ENCODE results near the gene MRPL49. TPM values are rescaled to one million over a fixed set of nuclear protein-coding genes. Genes with fewer than 3 reads are reported as not detected.

MRPL49 gene
- total RNA-seq, 1 experiment from 2014 or later, result 84.9 TPM

DNA sequence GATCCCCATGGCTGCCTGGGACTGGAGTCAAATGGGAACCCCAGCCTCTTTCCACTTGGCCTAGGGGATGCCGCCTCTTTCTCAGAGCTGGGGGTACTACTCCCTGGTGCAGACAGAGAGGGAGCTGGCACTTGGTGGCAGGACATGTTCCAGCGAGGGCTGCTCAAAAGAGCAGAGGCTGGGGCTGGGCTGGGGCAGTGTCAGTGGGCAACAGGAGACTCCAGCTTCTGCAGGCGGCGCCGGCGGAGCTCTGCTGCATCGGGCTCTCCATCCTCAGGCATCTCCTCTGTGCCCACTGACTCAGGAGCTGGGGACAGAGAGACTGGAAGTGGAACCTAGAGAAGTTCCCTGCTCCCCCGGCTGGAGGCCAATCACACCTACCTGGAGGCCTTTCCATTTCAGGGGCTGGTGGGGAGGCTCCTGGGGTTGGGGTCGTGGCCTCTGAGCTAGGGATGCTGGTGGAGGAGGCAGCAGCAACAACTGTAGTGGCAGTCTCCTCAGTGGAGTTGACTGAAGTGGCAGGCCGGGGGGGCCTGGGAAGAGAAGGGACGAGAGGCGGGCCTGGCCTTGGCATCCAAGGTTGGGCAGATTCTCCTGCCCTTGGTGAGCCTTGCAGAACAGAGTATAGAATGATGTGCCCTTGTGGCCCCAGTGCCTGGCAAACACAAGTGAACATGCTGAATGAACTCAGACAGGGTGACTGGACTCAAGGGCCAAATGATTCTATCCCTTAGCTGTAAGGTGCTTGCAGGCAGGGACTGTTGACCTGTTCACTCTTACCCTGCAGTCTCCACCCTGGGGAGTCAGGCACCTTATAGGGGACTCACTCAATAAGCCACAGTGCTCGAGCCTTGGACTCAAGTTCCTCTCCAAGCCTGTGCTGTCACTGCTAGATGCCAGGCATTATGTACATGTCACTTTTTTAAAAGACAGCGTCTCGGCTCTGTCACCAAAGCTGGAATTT lies 6.3 kb downstream of the MRPL49 start:
- in situ Hi-C loops (cut with HindIII; ENCODE audit: low pct_unique_long_range_greater_than_20kb, low sequenced_read_pairs), result no loop called here
- DNase-seq (ENCODE audit: low read depth), result no peak

DNA sequence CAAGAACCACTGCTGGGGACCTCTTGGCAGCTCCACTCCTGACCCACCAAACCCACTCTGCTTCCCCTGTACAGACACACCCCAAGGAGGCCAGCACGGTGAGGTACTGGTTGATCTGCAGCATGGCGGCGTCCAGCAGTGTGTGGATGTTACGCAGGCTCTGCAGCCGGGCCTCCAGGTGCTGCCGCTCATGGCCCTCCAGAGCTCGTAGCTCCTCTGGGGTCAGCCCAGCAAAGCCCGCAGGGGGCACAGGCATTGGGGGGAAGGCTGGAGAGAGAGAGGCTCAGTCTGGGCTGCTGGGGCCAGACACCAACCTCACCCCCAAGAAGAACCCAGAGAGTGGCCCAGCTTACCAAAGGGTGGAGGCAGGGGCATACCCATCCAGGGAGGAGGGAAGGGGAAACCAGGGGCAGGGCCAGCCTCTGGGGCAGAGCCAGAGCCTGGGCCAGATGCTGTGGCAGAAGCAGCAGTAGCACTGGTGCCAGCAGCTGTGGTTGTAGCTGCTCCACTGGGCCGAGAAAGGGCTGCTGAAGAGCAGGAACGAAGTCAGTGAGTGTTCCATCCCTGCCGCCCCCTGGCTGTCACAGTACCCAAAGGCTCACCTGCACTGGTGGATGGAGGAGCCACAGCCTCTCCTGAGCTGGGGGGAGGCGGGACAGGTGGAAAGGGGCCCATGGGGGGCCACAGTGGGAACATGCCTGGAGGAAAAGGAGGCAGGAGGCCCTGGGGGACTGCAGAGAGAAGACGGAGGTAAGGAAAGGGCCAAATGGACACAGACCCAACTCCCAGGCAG lies 7.7 kb downstream of the MRPL49 start:
- in situ Hi-C loops (cut with HindIII; ENCODE audit: low pct_unique_long_range_greater_than_20kb, low sequenced_read_pairs), result no loop called here
- no peak for DNase-seq (ENCODE audit: low read depth)

DNA sequence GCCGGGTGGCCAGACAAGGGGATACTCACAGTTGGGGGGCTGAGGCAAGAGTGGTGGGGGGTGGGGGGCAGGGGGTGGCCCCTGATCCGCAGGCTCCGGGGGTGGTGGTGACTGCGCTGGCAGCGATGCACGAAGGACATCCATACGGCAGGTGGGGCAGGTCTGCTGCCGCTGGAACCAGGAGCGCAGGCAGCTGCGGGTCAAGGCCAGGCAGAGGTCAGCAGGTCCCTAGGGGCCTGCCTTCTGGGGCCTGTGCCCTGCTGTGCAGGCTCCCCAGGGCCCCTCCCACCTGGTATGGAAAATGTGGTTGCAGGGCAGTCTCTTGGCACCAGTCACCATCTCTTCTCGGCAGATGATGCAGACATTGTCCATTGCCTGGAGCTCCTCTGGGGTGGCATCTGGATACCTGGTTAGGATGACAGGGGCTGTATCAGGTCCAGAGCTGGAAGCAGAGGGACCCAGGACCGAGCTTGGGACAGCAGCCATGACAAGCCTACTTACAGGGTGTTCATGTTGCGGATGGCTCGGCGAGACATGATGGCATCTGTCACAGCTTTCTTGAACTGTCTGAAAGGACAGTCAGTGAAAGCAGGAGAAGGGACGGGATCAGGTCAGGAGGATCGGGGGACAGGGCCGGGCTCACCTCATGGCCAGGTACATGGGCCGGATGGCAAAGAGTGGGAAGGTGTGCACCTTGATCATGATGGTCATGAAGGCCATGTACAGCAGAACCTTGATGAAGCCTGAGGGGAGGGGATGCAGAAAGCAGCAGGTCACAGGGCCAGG lies 8.7 kb downstream of the MRPL49 start:
- in situ Hi-C loops (cut with HindIII; ENCODE audit: low pct_unique_long_range_greater_than_20kb, low sequenced_read_pairs), result no loop called here
- no peak for DNase-seq (ENCODE audit: low read depth)

DNA sequence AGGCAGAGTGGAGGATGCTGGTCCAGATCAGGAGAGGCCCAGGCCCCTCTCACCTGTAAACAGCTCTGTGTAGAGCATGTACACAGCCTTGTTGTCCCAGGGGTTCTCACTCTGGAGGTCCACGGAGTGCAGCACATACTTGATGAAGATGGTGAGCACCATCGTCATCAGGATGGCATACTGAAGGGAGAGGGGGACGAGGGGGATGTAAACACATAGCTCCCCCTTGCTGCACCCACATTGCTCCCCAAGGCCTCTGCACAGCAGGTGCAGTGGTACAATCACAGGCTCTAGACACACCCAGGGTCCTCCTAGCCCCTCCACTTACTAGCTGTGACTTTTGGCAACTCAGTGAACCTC lies 9.3 kb downstream of the MRPL49 start:
- no peak for DNase-seq (ENCODE audit: low read depth)
- in situ Hi-C loops (cut with HindIII; ENCODE audit: low pct_unique_long_range_greater_than_20kb, low sequenced_read_pairs), result no loop called here

GRCh38 chr11:65131895-65132237 lies 9.7 kb downstream of the MRPL49 start:
- in situ Hi-C loops (cut with HindIII; ENCODE audit: low pct_unique_long_range_greater_than_20kb, low sequenced_read_pairs), result no loop called here
- DNase-seq (ENCODE audit: low read depth), result no peak

GRCh38 chr11:65132238-65132987 lies 10.3 kb downstream of the MRPL49 start:
- in situ Hi-C loops (cut with HindIII; ENCODE audit: low pct_unique_long_range_greater_than_20kb, low sequenced_read_pairs), result no loop called here
- no peak for DNase-seq (ENCODE audit: low read depth)

- in situ Hi-C loops (cut with HindIII; ENCODE audit: low pct_unique_long_range_greater_than_20kb, low sequenced_read_pairs), result no loop called here
- no peak for DNase-seq (ENCODE audit: low read depth)
Measured at GRCh38 chr11:65132988-65133700, 11.0 kb downstream of the MRPL49 start.

DNA sequence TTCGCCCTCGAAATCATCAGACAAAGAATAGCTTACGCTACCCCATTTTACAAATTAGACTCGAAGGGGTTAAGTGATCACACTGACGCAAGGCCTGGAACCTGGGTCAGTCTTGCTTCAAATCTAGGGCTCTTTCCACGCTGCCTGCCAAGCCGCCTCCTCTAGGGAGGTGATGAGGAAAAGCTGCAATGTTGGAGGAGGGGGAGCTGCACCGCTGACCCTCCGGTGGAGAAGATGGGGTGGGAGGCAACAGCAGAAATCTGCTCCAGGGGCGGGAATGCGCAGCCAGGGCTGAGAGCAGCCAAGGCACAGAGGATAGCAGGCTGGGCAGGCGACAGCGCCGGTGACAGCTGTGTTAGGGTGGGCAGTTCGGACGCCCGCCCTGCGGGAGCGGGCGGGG lies 11.6 kb downstream of the MRPL49 start:
- no peak for DNase-seq (ENCODE audit: low read depth)
- in situ Hi-C loops (cut with HindIII; ENCODE audit: low pct_unique_long_range_greater_than_20kb, low sequenced_read_pairs), result no loop called here

GRCh38 chr11:65134240-65134951 lies 12.3 kb downstream of the MRPL49 start, which contains the start of gene SYVN1:
Gene SYVN1, minus strand, starts transcription at chr11:65134519. Its CDS starts 918 bp downstream, at chr11:65133601.
- in situ Hi-C loops (cut with HindIII; ENCODE audit: low pct_unique_long_range_greater_than_20kb, low sequenced_read_pairs), result no loop called here
- DNase-seq (ENCODE audit: low read depth), result peak; percentile 84

- in situ Hi-C loops (cut with HindIII; ENCODE audit: low pct_unique_long_range_greater_than_20kb, low sequenced_read_pairs), result no loop called here
- DNase-seq (ENCODE audit: low read depth), result peak; percentile 96
Measured at GRCh38 chr11:65134952-65135632, 13.0 kb downstream of the MRPL49 start.

DNA sequence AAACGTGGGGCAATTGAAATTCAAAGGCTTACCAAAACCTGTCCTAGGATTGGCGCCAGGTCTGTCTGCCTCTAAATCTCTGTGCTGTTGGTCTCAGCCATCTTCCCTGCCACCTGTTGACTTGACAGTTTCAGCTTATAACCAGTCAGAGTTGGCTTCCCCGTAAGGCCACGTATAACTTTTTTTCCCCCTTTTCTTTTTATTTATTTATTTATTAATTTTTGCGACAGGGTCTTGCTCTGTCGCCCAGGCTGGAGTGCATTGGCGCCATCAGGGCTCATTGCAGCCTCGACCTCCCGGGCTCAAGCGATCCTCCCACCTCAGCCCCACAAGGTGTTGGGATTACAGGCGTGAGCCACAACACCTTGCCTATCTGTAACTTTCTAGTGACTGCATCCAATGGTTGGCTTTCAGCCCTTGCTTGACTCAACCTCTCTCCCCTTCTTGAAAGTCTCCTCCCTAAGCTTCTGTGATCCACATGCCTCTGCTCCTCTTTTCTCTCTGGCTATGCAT lies 13.6 kb downstream of the MRPL49 start:
- DNase-seq (ENCODE audit: low read depth), result no peak
- in situ Hi-C loops (cut with HindIII; ENCODE audit: low pct_unique_long_range_greater_than_20kb, low sequenced_read_pairs), result no loop called here

GRCh38 chr11:65136515-65137096 lies 14.5 kb downstream of the MRPL49 start:
- DNase-seq (ENCODE audit: low read depth), result no peak
- in situ Hi-C loops (cut with HindIII; ENCODE audit: low pct_unique_long_range_greater_than_20kb, low sequenced_read_pairs), result no loop called here

- in situ Hi-C loops (cut with HindIII; ENCODE audit: low pct_unique_long_range_greater_than_20kb, low sequenced_read_pairs), result no loop called here
- no peak for DNase-seq (ENCODE audit: low read depth)
Measured at GRCh38 chr11:65141896-65142494, 19.9 kb downstream of the MRPL49 start.

GRCh38 chr11:65147352-65148075 lies 25.4 kb downstream of the MRPL49 start:
- in situ Hi-C loops (cut with HindIII; ENCODE audit: low pct_unique_long_range_greater_than_20kb, low sequenced_read_pairs), result no loop called here
- DNase-seq (ENCODE audit: low read depth), result no peak

DNA sequence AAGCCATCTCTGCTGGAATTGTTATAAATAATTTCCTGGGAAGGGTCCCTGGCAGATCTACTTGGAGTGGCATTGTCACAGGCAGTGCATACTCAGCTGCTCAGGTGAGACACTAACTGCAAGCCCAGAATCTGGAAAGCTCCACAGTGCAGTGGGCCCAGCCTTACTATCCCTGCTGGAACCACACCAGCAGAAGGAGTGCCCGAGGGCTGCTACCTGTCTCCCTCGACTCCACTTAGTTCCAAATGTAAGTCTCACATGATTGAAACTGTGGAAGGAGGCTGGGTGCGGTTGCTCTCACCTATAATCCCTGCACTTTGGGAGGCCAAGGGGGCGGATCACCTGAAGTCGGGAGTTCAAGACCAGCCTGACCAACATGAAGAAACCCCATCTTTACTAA lies 26.5 kb downstream of the MRPL49 start:
- in situ Hi-C loops (cut with HindIII; ENCODE audit: low pct_unique_long_range_greater_than_20kb, low sequenced_read_pairs), result no loop called here
- DNase-seq (ENCODE audit: low read depth), result no peak
